GM19351 (cell line): Measurements from ENCODE around the gene RNF224.

Source experiments
- ATAC-seq: cut with Tn5 transposase; IDR thresholded peaks from one replicate; pipeline ENCODE4 v1.9.1; 2021; ENCODE audit warnings: mild to moderate bottlenecking, moderate library complexity; ENCODE audit not compliant: unreplicated experiment

Gene RNF224

DNA sequence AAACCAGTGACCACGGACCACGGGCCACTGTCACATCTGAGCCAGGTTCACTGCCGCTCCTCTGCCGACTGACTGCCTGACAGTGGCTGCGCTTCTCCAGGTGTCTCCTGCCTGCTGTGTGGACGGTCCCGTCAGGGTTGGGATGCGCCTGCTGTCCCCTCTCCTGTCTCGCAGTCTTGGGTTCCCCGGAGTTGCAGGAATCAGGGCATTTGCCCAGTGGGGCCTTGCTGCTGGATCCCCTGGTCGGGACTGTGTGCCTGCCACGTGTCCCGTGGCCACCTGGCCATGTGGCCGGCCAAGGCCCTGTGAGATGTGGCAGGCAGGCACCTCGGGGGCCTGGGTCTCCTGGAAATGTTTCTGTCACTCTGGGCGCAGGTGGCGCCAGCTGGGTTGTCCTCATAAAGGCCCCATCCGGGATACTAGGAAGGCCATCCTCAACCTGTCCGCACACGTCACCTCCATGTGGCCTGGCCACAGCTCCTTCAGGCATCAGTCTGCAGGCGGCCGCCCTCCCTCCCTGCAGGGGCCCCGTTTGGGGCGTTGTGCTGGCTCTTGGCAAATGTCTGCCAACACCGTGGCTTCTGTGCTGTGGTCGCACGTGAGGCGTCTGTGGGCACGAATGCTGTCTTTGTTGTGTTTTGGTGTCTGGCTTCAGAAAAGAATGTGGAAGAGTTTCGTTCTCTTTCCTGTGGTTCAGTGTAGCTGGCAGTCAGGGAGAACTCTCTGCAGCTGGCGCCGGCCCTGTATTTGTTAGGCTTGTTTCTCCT is 43.8 kb downstream of the RNF224 start:
- ATAC-seq, result no peak

DNA sequence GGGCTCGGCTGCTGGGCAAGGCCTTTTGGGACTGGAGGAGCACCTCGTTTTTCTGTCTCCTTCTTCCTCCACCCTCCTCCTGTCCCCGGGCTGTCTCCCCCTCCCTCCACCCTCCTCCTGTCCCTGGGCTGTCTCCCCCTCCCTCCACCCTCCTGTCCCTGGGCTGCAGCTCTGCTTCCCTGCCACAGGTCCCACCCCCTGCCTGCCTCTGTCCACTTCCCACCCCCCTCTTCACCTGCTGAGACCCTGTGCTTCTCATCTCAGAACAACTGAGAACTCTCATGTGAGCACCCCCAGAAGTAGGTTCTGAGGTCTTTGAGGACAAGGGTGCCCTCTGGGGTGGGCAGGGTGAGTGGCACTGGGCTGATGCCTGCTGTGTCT is 44.4 kb downstream of the RNF224 start:
- no peak for ATAC-seq

DNA sequence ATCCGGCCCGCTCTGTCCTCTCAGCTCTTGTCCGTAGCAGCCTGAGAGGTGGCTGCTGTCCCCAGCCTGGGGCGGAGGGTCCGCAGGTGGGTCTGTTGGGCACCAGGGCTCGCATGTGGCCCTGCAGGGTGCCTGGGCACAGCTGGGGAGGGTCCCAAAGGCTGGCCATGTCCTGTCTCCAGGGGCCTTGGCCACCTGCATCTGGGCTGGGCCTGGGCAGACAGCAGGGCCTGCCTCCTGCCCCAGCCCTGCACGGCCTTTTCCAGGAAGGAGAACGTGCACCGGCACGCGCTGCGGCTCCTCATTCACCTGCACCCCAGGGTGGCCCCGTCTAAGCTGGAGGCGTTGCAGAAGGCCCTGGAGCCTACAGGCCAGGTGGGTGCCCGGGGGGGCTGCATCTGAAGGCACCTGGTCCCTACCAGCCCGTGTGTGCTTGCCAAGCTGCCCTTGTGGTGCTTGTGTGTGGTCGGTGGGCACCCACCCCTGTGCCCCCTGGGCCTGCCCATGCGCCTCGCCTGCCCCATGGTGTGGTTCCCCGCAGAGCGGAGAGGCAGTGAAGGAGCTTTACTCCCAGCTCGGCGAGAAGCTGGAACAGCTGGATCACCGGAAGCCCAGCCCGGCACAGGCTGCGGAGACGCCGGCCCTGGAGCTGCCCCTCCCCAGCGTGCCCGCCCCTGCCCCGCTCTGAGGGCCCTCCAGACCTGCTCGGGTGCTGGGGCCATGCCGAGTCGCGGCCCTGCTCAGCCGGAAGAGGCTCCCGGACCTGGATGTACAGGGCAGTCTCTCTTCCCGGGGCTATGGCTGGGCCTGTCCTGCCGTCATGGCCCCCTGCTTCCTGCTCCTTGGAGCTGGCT is 45.2 kb downstream of the RNF224 start:
- ATAC-seq, result no peak

DNA sequence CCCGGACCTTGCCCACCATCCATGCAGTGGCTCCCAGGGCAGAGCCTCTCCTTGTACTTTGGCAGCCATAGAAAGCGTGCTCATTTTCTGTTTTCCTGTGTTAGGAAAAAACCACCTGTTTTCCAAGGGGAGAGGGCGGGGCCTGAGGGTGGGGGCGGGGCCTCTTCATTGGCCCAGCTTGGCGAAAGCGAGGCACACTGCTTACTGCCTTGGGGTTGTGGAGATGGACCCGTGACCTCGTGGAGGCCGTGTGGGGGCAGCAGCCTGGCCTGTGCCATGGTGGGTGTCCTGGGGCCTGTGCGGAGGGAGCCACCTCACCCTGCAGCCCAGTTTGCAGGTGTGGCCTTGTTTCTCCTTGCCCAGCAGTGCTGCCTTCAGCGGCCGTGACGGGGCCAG is 45.8 kb downstream of the RNF224 start:
- no peak for ATAC-seq

DNA sequence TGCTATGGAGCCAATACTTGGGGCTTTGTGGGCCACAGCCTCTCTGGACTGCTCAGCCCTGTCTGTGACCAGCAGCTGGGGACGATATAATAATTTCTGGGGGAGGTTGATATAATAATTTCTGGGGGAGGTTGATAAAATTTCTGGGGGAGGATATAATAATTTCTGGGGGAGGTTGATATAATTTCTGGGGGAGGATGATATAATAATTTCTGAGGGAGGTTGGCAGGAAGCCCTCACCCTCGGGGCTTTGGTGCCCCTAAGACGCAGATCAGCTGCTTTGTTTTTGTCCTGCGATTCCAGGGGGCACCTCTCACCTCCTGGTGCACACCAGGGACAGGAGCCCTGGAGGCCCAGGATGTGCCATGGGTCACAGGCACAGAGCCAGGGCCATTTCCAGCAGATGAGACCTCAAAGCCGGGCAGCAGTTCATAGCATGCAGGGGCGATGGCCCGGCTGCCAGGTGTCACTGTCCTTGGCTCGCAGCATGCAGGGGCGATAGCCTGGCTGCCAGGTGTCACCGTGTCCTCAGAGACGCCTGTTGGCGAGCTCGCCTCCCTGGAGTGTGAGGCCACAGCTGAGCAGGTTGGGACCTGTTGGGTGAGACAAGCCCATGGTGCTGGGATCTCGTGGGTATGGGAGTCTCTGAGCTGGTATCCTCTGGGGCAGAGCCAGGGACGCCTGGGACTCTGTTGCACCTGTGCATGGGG is 46.5 kb downstream of the RNF224 start:
- ATAC-seq, result no peak

DNA sequence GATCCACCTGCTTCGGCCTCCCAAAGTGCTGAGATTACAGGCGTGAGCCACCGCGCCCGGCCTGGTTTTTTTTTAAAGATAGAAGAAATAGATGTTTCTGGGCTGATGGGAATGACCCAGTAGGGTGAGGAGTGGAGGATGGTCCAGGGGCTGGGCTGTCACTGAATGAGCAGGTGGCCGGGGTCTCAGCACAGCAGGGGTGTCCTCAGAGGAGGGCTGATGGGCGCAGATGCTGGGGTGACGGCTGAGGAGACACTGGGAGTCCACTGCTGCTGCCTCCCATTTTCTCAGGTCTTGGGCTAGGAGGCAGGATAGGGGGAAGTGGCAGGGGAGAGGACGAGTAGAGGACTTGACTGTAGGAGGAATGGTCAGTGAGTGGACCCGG is 47.9 kb downstream of the RNF224 start:
- no peak for ATAC-seq

DNA sequence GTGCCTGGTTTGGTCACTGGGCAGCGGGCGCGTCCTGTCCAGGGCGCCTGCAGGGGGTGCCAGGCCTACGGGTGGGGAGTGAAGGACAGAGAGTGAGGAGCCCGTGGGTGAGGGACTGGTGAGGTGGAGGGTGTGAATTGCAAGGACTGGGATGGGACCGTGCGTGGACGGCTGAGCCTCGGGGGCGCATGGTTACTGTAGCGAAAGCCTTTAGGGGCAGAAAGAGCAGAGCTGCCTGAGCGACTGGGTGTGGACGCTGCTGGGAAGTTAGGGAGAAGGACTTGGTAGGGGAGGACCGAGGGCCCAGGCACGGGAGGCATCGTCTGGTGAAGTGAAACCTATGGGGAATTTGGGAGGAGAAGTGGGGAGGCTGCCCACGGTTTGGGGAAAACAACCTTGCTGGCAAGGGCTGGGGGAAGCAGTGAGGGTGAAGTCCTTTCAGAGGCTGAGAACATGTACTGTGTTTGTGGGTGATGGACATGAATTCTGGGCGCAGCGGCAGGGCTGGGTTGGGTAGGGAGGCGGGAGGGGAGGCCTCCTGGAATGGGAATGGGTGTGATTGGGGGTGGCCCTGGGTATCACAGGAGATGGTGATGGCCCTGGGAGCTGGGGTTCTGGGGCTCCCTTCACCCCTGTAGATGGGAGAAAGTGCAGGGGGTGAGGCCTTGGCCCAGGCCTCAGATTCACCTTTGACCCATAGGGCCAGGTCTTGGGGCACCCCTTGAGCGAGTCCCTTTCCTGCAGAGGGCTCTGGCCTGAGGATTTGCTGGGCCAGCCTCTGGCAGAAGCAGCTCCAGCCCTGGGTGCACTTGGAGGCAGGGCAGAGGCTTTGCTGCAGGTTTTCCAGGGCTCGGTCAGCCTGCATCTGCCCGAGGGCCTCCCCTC is 48.5 kb downstream of the RNF224 start:
- no peak for ATAC-seq

DNA sequence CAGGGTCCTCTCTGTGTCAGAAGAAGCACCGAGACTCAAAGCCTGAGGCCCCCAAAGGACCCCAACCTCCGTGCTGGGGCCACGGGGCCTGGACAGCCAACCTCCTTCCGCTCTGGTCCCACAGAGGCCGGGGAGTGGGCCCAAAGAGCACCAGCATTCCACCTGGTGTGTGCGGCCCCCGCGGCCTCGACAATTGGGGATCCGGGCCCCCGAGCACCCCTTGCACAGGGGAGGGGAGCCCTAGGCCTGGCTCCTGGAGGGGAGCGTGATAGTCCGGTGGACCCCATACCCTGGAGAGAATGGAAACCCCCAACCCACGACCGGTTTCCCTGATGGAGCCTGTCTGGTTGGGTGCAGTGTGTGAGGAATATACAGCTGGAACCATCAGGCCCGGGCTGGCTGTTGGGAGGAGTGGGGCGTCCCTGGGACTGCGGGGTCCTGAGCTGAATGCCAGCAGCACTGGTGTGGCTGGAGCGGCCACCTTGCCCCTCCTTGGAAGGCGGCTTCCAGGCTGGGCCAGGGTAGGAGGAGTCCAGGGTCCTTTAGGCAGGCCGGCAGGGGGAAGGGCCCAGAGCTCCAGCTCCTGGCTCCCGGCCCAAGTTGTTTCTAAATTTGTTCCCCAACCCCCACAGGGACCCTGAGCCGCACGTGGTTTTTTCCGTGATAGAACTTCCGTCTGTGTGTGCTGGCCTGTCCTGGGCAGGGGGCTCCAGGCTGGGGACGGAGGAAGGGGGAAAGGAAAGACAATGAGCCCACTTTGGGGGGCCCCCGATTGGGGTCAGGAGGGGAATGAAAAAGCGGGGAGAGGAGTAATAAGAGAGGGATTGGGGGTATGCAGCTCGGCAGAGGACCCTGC is 49.4 kb downstream of the RNF224 start:
- no peak for ATAC-seq

DNA sequence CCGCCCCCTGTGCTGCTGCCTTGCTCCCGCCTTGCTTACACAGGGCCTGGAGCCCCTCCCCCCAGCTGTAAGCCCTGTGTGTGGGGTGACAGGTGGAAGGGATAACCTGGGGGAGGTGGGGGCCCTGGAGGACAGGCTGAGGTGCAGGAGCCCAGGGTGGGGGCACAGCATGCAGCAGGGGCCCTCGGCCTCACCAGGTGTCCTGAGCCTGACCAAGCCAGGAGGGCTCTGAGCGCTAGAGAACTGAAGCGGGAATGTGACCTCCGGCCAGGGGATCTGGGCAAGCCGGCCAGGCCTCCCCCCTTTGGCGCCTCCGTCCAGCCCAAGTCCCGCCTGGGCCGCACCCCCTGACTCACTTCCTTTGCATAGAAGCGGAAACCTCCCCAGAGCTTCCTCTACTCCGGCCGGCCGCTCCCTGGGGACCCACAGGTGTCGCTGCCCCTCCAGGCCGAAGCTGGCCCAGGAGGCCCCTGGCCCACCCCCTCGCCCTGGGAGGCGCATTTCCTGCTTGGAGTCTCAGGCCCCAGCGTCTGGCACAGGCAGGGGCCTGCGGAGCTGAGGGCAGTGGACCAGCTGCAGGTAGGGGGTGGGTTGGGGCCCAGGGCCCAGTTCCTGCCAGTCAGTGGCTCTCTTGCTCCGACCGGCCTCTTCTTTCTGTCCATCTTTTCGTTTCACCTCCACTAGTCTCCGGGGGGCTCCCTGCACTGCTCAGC is 50.2 kb downstream of the RNF224 start, which contains the start of gene TOR4A:
Gene TOR4A, plus strand, starts transcription at position 398 of the 713 bp plus-strand sequence. CDS start 964 bp downstream, outside the sequence.
- peak; percentile 71 for ATAC-seq

DNA sequence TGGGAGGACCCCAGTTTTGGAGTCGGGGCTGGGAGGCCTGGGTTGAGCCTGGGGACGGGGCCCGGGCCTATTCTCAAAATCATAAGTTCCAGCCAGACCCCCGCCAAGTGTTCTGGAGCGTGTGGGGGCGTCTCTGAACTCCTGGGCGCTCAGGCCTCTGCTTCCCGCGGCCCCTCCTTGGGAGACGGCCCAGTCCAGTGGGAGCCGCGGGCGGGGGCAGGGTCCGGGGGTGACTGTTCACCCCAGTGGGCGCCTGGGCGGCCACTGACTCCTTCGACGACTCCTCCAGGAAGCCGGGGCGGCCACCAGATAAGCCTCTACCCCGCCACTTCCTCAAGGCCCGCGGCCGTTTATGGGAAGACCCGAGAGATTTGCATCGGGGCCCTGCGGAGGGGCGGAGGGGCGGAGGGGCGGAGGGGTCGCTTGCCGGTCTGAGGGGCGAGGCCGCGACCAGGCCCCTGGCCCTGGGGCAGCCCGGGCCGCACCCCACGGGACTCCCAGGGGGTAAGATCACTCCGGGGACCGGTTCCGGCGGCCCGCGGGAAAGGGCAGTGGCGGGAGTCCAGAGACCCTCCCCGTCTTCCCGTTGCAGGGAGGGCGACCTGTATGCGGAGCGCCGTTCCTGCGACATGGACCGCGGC is 50.9 kb downstream of the RNF224 start:
- no peak for ATAC-seq
